GM12891 (cell line): ENCODE data around the gene LPCAT1.
"Not testable (repeated sequence)": the region's sequence is repeated elsewhere in the genome, so short reads cannot be mapped to it uniquely, and the experiment has no call there.

ENCODE experiments used
- POLR2A ChIP-seq: IDR thresholded peaks from 2 replicates; pipeline ENCODE4 v1.6.1; 2011; ENCODE audit warnings: low read depth, low read length, control low read depth
- POLR2AphosphoS5 ChIP-seq: IDR thresholded peaks from 2 replicates; pipeline ENCODE4 v1.6.1; 2011; ENCODE audit warnings: low read depth, low read length, control low read depth
- POU2F2 ChIP-seq: IDR thresholded peaks from 2 replicates; pipeline ENCODE4 v1.6.1; 2011; ENCODE audit warnings: low read depth, mild to moderate bottlenecking, control low read depth, low read length, moderate library complexity

DNA sequence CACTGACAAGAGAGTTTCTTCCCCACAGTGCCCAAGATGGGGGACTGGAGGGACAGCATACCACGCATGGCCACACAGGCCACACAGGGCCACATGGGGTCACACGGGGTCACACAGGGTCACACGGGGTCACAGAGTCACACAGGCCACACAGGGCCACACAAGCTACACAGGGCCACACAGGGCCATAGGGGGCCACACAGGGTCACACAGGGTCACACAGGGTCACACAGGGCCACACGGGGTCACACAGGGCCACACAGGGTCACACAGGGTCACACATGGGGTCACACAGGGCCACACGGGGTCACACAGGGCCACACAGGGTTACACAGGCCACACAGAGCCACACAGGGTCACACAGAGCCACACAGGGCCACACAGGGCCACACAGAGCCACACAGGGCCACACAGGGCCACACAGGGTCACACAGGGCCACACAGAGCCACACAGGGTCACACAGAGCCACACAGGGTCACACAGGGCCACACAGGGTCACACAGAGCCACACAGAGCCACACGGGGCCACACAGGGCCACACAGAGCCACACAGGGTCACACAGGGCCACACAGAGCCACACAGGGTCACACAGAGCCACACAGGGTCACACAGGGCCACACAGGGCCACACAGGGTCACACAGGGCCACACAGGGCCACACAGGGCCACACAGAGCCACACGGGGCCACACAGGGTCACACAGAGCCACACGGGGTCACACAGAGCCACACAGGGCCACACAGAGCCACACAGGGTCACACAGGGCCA is 15.8 kb upstream of the LPCAT1 start:
- not testable (repeated sequence) for TF ChIP-seq POLR2AphosphoS5, POU2F2, POLR2A
